CD4-positive, alpha-beta T cell treated with Interleukin-12 subunit alpha and Interleukin-12 subunit beta, for 1 hour (primary cell): Measurements from ENCODE around the gene KCTD10.
"Not testable (repeated sequence)": the region's sequence is repeated elsewhere in the genome, so short reads cannot be mapped to it uniquely, and the experiment has no call there.

Source experiments
- DNase-seq: peaks from one replicate; pipeline ENCODE4 v3.0.0-alpha.2; 2020

The KCTD10 gene

GRCh38 chr12:109493938-109494337, 16.8 kb upstream of the KCTD10 start:
- no peak for DNase-seq

GRCh38 chr12:109493090-109493489, 16.0 kb upstream of the KCTD10 start:
- no peak for DNase-seq

GRCh38 chr12:109492371-109492770, 15.3 kb upstream of the KCTD10 start:
- DNase-seq = no peak

- no peak for DNase-seq
Measured at GRCh38 chr12:109491671-109492070, 14.6 kb upstream of the KCTD10 start.

- DNase-seq = no peak
Measured at GRCh38 chr12:109489955-109490565, 13.0 kb upstream of the KCTD10 start.

GRCh38 chr12:109489016-109489954, 12.2 kb upstream of the KCTD10 start:
- DNase-seq = no peak

GRCh38 chr12:109488051-109488665, 11.1 kb upstream of the KCTD10 start:
- no peak for DNase-seq

- DNase-seq = no peak
Measured at GRCh38 chr12:109487181-109488050, 10.3 kb upstream of the KCTD10 start.

GRCh38 chr12:109485201-109485600, 8.1 kb upstream of the KCTD10 start:
- no peak for DNase-seq

GRCh38 chr12:109483346-109483745, 6.2 kb upstream of the KCTD10 start:
- DNase-seq = no peak

- no peak for DNase-seq
Measured at GRCh38 chr12:109482894-109483293, 5.8 kb upstream of the KCTD10 start.

GRCh38 chr12:109482491-109482890, 5.4 kb upstream of the KCTD10 start:
- DNase-seq = no peak

- no peak for DNase-seq
Measured at GRCh38 chr12:109481863-109482262, 4.8 kb upstream of the KCTD10 start.

- no peak for DNase-seq
Measured at GRCh38 chr12:109480356-109480755, 3.3 kb upstream of the KCTD10 start.

GRCh38 chr12:109479761-109480160, 2.7 kb upstream of the KCTD10 start:
- no peak for DNase-seq

GRCh38 chr12:109477963-109478315, 839 bp upstream of the KCTD10 start:
- no peak for DNase-seq

- no peak for DNase-seq
Measured at GRCh38 chr12:109476807-109477184, 304 bp downstream of the KCTD10 start.

GRCh38 chr12:109475993-109476806, 900 bp downstream of the KCTD10 start:
- no peak for DNase-seq

- DNase-seq = no peak
Measured at GRCh38 chr12:109475121-109475520, 2.0 kb downstream of the KCTD10 start.

GRCh38 chr12:109473526-109474270, 3.4 kb downstream of the KCTD10 start:
- DNase-seq = not testable (repeated sequence)

- DNase-seq = no peak
Measured at GRCh38 chr12:109473006-109473405, 4.1 kb downstream of the KCTD10 start.
